ENCODE measurements around the gene POU3F4.

The POU3F4 gene

GRCh38 chrX:83508006-83508405, at the start of gene POU3F4:
Gene POU3F4, plus strand, starts transcription at chrX:83508290. Its CDS starts 35 bp downstream, at chrX:83508325.
- no peak for DNase-seq (ENCODE audit: low read depth)

GRCh38 chrX:83469551-83469950, 38.5 kb upstream of the POU3F4 start:
- no peak for DNase-seq (ENCODE audit: low read depth)

GRCh38 chrX:83495898-83496297, 12.2 kb upstream of the POU3F4 start:
- DNase-seq (ENCODE audit: low read depth) = no peak

- DNase-seq (ENCODE audit: low read depth) = no peak
These were observed 7.1 kb upstream of the POU3F4 start for GRCh38 chrX:83501003-83501402.

- no peak for DNase-seq (ENCODE audit: low read depth)
These were observed 6.6 kb upstream of the POU3F4 start for GRCh38 chrX:83501530-83501929.

GRCh38 chrX:83504721-83505479, 3.2 kb upstream of the POU3F4 start:
- DNase-seq (ENCODE audit: low read depth) = no peak

- DNase-seq (ENCODE audit: low read depth) = no peak
These were observed 600 bp downstream of the POU3F4 start for GRCh38 chrX:83508526-83509253.

GRCh38 chrX:83509254-83509801, 1.2 kb downstream of the POU3F4 start:
- no peak for DNase-seq (ENCODE audit: low read depth)

- no peak for DNase-seq (ENCODE audit: low read depth)
These were observed 2.5 kb downstream of the POU3F4 start for GRCh38 chrX:83510510-83511062.

GRCh38 chrX:83511208-83511607, 3.1 kb downstream of the POU3F4 start:
- no peak for DNase-seq (ENCODE audit: low read depth)

GRCh38 chrX:83512111-83512510, 4.0 kb downstream of the POU3F4 start:
- no peak for DNase-seq (ENCODE audit: low read depth)

- no peak for DNase-seq (ENCODE audit: low read depth)
These were observed 8.5 kb downstream of the POU3F4 start for GRCh38 chrX:83516597-83516996.

- no peak for DNase-seq (ENCODE audit: low read depth)
These were observed 13.8 kb downstream of the POU3F4 start for GRCh38 chrX:83521905-83522304.

- DNase-seq (ENCODE audit: low read depth) = no peak
These were observed 21.9 kb downstream of the POU3F4 start for GRCh38 chrX:83529950-83530349.

- no peak for DNase-seq (ENCODE audit: low read depth)
These were observed 27.5 kb downstream of the POU3F4 start for GRCh38 chrX:83535417-83536196.
